ENCODE results near the gene JPH3. TPM values are rescaled to one million over a fixed set of nuclear protein-coding genes. Genes with fewer than 3 reads are reported as not detected.

Gene JPH3
- total RNA-seq, 4 donors from 2014 or later: 0.38 TPM; not detected in 3

DNA sequence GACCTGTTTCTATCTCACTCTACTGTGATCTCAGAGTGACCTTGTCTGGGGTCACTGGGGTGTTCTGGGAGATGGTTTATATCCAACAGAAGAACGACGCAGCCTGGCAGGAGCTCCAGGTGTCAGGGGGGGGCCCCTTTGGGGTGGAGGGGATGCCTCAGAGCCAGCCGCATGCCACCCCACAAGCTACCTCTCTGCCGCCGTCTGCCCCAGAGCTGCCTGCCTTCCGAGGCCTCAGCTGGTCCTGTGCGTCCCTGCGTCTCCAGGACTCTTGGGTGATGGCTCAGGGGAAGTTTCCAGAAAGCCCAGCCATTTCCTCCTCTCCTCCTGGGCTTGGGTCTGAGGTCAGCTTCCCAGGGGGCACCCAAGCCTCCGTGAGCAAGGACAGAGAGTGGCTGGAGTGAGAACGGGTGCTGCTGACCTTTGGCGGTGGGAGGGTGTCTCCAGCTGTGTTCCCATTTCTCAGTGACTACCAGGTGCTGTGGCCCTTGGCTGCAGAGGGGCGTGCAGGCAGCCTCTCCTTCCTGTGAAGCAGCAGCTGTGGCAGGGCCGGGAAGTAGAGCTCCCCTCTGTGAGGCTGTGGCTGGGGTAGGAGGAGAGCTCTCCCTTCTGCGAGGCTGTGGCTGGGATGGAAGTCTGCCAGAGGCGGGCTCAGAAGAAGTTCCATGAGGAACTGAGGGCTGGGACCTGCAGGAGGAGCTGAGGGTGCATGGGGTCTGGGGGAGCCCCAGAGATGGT, 19.8 kb downstream of the JPH3 start:
- no peak for TF ChIP-seq CTCF (IDR thresholded peaks at IDR 0.05; ENCODE audit: low read depth)

GRCh38 chr16:87622756-87623319, 20.5 kb downstream of the JPH3 start:
- TF ChIP-seq CTCF (IDR thresholded peaks at IDR 0.05; ENCODE audit: low read depth): no peak

- TF ChIP-seq CTCF (IDR thresholded peaks at IDR 0.05; ENCODE audit: low read depth): no peak
Observed at GRCh38 chr16:87625241-87625797, 23.0 kb downstream of the JPH3 start.

- no peak for TF ChIP-seq CTCF (IDR thresholded peaks at IDR 0.05; ENCODE audit: low read depth)
Observed at GRCh38 chr16:87626401-87626800, 24.1 kb downstream of the JPH3 start.

- TF ChIP-seq CTCF (IDR thresholded peaks at IDR 0.05; ENCODE audit: low read depth): no peak
Observed at GRCh38 chr16:87626905-87627304, 24.6 kb downstream of the JPH3 start.

DNA sequence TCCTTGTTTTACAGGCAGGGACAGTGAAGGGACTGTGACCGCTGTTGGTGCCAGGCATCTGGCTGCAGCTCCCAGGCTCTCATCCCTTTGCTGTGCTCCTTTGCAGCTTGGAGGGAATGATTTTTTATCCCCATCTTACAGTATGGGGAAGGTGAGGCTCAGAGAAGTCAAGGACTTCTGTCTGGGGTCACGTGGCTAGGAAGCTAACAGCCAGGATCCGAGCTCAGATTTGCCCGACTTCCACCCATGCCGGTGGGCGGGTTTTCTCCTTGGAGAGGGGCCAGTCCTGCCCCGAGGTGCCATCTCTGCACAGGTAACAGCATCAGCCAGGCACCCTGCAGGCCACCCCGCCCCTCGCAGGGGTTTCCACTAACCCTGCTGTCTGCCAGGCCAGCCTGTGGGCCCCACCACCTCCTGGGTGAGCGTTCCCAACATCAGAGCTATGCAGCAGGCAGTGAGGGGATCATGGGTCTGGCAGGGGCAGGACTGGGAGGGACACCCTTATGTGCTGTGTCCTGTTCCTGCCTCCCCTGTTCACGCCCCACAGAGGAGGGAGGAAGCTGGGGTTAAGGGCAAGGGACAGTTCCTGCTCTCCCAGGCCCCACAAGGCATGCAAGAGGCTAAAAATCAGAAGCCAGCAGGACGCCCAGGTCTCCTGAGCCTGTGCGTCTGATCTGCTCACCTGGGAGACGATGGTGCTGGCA, 25.4 kb downstream of the JPH3 start:
- no peak for TF ChIP-seq CTCF (IDR thresholded peaks at IDR 0.05; ENCODE audit: low read depth)
